ACC112 (cell line): ENCODE measurements around the gene RNF130.
"Not testable (repeated sequence)": the region's sequence is repeated elsewhere in the genome, so short reads cannot be mapped to it uniquely, and the experiment has no call there.

Experiments
- H2AFZ ChIP-seq: fragments of 200-600 bp; sonication (generic); one replicate; pipeline ENCODE4 v1.6.0; 2017; ENCODE audit warnings: antibody characterized with exemption, low read length; ENCODE audit not compliant: unreplicated experiment
- H3K27ac ChIP-seq: fragments of 200-600 bp; sonication (generic); 2 replicates; pipeline ENCODE4 v1.5.1; 2014; ENCODE audit warnings: low read depth, mild to moderate bottlenecking, antibody characterized with exemption, low read length, moderate library complexity
- H3K27me3 ChIP-seq: fragments of 200-600 bp; sonication (generic); 2 replicates; pipeline ENCODE4 v1.6.1; 2014; ENCODE audit warnings: mild to moderate bottlenecking, antibody characterized with exemption, low read length, moderate library complexity, mixed read lengths; ENCODE audit not compliant: insufficient read depth
- H3K36me3 ChIP-seq: fragments of 200-600 bp; sonication (generic); 2 replicates; pipeline ENCODE4 v1.6.1; 2016; ENCODE audit warnings: mild to moderate bottlenecking, antibody characterized with exemption, low read length, moderate library complexity, mixed read lengths; ENCODE audit not compliant: insufficient read depth
- H3K4me1 ChIP-seq: fragments of 200-600 bp; sonication (generic); one replicate; pipeline ENCODE4 v1.6.1; 2016; ENCODE audit warnings: low read length, mixed read lengths; ENCODE audit not compliant: insufficient read depth, unreplicated experiment, control insufficient read depth
- H3K4me3 ChIP-seq: fragments of 200-600 bp; sonication (generic); 2 replicates; pipeline ENCODE4 v1.5.1; 2014; ENCODE audit warnings: mild to moderate bottlenecking, low read depth, low read length
- H3K79me2 ChIP-seq: fragments of 200-600 bp; sonication (generic); one replicate; pipeline ENCODE4 v1.6.0; 2016; ENCODE audit warnings: low read length; ENCODE audit not compliant: control insufficient read depth, unreplicated experiment, insufficient read depth

The RNF130 gene

GRCh38 chr5:179969110-179969509, 102.4 kb downstream of the RNF130 start:
- Histone ChIP-seq H3K27me3 (no peaks in the 10 kb centered on the region), H3K4me1 (no peaks in the 10 kb centered on the region), H3K4me3 (no peak overlapping the region), H3K36me3 (peaks cover 6% of the 10 kb centered on the region; the same call in 1 of the 2 replicates), H3K79me2 (no peaks in the 10 kb centered on the region), H2AFZ (no peak overlapping the region), H3K27ac (no peak overlapping the region)

GRCh38 chr5:179967489-179967888, 104.1 kb downstream of the RNF130 start:
- no peak overlapping the region for H3K4me3 ChIP-seq
- no peaks in the 10 kb centered on the region for H3K27me3 ChIP-seq
- no peaks in the 10 kb centered on the region for H3K4me1 ChIP-seq
- no peaks in the 10 kb centered on the region for H3K79me2 ChIP-seq
- no peak overlapping the region for H3K27ac ChIP-seq
- H2AFZ ChIP-seq = no peak overlapping the region
- H3K36me3 ChIP-seq = peaks cover 9% of the 10 kb centered on the region; the same call in 1 of the 2 replicates

- Histone ChIP-seq H3K27me3 (no peaks in the 10 kb centered on the region), H3K36me3 (peaks cover 9% of the 10 kb centered on the region; the same call in 1 of the 2 replicates), H3K79me2 (no peaks in the 10 kb centered on the region), H2AFZ (no peak overlapping the region), H3K4me3 (no peak overlapping the region), H3K4me1 (no peaks in the 10 kb centered on the region), H3K27ac (no peak overlapping the region)
Measured at GRCh38 chr5:179964015-179964414, 107.5 kb downstream of the RNF130 start.

GRCh38 chr5:179963375-179963774, 108.2 kb downstream of the RNF130 start:
- Histone ChIP-seq H3K79me2 (no peaks in the 10 kb centered on the region), H3K4me1 (no peaks in the 10 kb centered on the region), H3K36me3 (peaks cover 9% of the 10 kb centered on the region; the same call in 1 of the 2 replicates), H2AFZ (no peak overlapping the region), H3K27me3 (no peaks in the 10 kb centered on the region), H3K27ac (no peak overlapping the region), H3K4me3 (no peak overlapping the region)

- Histone ChIP-seq H3K79me2 (no peaks in the 10 kb centered on the region), H3K4me3 (no peak overlapping the region), H3K27me3 (no peaks in the 10 kb centered on the region), H2AFZ (no peak overlapping the region), H3K27ac (no peak overlapping the region), H3K4me1 (no peaks in the 10 kb centered on the region), H3K36me3 (peaks cover 3% of the 10 kb centered on the region; the same call in 1 of the 2 replicates)
Measured at GRCh38 chr5:179960204-179960831, 111.2 kb downstream of the RNF130 start.

GRCh38 chr5:179959641-179960040, 111.9 kb downstream of the RNF130 start:
- no peaks in the 10 kb centered on the region for H3K27me3 ChIP-seq
- no peak overlapping the region for H2AFZ ChIP-seq
- peaks cover 3% of the 10 kb centered on the region; the same call in 1 of the 2 replicates for H3K36me3 ChIP-seq
- H3K4me3 ChIP-seq = no peak overlapping the region
- no peaks in the 10 kb centered on the region for H3K4me1 ChIP-seq
- no peaks in the 10 kb centered on the region for H3K79me2 ChIP-seq
- no peak overlapping the region for H3K27ac ChIP-seq

- H3K4me3 ChIP-seq, H3K4me1 ChIP-seq, H3K36me3 ChIP-seq, H2AFZ ChIP-seq, H3K27me3 ChIP-seq, H3K27ac ChIP-seq, H3K79me2 ChIP-seq: not testable (repeated sequence)
Measured at GRCh38 chr5:179959118-179959517, 112.4 kb downstream of the RNF130 start.

- no peak overlapping the region for H3K27ac ChIP-seq
- no peaks in the 10 kb centered on the region for H3K4me1 ChIP-seq
- H3K36me3 ChIP-seq = no peaks in the 10 kb centered on the region; the same call in 1 of the 2 replicates
- H2AFZ ChIP-seq = no peak overlapping the region
- H3K4me3 ChIP-seq = no peak overlapping the region
- H3K27me3 ChIP-seq = no peaks in the 10 kb centered on the region
- H3K79me2 ChIP-seq = no peaks in the 10 kb centered on the region
Measured at GRCh38 chr5:179955630-179956029, 115.9 kb downstream of the RNF130 start.

GRCh38 chr5:179955062-179955461, 116.5 kb downstream of the RNF130 start:
- H3K27me3 ChIP-seq = no peaks in the 10 kb centered on the region
- no peak overlapping the region for H3K4me3 ChIP-seq
- no peaks in the 10 kb centered on the region for H3K4me1 ChIP-seq
- H3K79me2 ChIP-seq = no peaks in the 10 kb centered on the region
- H3K27ac ChIP-seq = no peak overlapping the region
- no peaks in the 10 kb centered on the region; the same call in 1 of the 2 replicates for H3K36me3 ChIP-seq
- no peak overlapping the region for H2AFZ ChIP-seq

GRCh38 chr5:179954434-179954833, 117.1 kb downstream of the RNF130 start:
- no peak overlapping the region for H3K27ac ChIP-seq
- H2AFZ ChIP-seq = no peak overlapping the region
- no peak overlapping the region for H3K4me3 ChIP-seq
- H3K36me3 ChIP-seq = no peaks in the 10 kb centered on the region; the same call in 1 of the 2 replicates
- no peaks in the 10 kb centered on the region for H3K79me2 ChIP-seq
- H3K4me1 ChIP-seq = no peaks in the 10 kb centered on the region
- H3K27me3 ChIP-seq = no peaks in the 10 kb centered on the region

- H3K27ac ChIP-seq = no peak overlapping the region
- H2AFZ ChIP-seq = no peak overlapping the region
- H3K4me1 ChIP-seq = no peaks in the 10 kb centered on the region
- no peaks in the 10 kb centered on the region; the same call in 1 of the 2 replicates for H3K36me3 ChIP-seq
- H3K4me3 ChIP-seq = no peak overlapping the region
- H3K79me2 ChIP-seq = no peaks in the 10 kb centered on the region
- no peaks in the 10 kb centered on the region for H3K27me3 ChIP-seq
Measured at GRCh38 chr5:179953987-179954386, 117.6 kb downstream of the RNF130 start.
